HG03135 (cell line): ENCODE results near the gene AVL9.

Experiments
- ATAC-seq: cut with Tn5 transposase; IDR thresholded peaks from one replicate; pipeline ENCODE4 v1.9.1; 2021; ENCODE audit warnings: mild to moderate bottlenecking, moderate library complexity; ENCODE audit not compliant: unreplicated experiment

AVL9 gene

DNA sequence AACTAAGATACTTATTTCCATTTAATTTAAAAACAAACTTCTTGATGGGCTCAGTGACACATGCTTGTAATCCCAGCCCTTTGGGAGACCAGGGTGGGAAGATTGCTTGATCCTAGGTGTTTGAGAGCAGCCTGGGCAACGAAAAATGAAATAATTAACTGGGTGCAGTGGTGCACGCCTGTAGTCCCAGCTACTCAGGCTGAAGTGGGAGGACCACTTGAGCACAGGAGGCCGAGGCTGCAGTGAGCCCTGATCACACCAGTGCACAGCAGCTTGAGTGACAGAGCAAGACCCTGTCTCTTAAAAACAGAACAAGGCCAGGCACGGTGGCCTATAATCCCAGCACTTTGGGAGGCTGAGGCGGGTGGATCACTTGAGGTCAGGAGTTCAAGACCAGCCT lies 37.4 kb downstream of the AVL9 start:
- ATAC-seq, result no peak

DNA sequence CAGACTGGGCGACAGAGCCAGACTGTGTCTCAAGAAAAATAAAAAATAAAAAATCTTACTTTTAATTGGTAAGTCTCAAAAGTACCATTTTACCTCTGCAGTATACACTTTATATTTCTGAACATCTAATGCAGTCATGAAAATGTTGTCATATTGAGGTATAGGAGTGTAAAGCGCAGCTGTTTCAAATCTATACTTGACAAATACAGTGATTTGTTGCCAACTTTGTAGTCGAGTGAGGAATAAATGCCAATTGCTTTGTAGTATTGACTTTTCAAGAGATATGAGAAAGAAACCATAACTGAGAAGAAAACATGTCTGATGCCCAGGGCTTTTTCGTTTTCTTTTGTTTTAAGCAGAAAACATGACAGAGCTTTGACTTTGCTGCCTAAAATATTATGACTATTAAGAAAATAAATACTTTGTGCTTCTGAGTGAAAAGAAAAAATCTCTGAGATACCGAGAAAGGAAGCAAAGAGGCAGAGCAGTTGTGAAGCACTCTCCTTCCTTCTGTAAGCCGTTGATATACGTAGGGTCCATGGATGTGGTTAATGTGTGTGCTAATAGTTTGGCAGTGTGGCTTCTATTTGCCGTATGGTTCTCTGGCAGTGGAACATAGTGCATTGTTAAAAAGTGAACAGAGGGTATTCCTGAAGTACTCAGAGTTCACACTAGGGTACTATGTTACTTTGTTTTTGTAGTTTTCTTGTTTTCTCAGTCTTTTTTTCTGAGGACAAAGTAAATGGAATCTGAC lies 38.2 kb downstream of the AVL9 start:
- ATAC-seq, result no peak

DNA sequence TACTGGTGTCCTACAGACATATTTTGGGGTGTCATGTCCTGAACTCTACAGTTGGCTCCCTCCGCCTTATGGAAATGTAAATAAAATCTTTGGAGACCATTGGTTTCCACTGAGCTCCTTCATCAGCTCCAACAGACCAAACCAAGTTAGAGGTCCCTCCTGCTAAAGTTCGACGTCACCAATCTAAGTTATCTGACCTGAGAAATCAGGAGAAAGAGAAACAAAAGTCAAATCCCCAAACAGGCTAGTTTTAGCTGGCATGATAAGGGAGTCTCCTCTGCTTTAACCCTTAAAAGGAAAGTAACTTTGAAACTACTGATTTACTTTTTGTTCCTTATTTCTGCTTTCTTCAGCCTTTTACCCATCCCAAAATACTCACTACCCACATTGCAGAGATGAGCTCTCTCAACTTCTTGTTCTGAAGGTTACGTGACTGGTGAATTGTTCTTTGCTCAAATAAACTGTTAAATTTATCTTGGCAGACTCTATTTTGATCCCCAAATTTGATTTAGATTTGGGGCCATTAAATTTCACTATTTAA lies 39.9 kb downstream of the AVL9 start:
- no peak for ATAC-seq

- no peak for ATAC-seq
Observed at GRCh38 chr7:32536016-32536415, 40.7 kb downstream of the AVL9 start.

DNA sequence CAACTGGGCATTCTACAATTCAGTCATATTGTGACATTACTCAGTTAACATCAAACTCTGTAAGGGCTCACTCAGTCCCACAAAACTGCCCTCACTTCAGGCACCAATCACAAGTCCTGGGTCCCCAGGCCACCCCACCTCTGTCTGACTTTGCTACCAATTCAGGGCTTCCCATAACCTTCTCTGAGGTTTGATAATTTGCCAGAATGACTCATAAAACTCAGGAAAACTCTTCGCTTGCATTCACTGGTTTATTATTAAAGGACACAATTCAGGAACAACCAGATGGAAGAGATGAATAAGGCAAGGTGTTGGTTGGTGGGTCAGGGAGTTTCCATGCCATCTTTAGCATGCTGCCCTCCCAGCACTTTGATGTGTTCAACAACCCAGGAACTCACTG lies 41.3 kb downstream of the AVL9 start:
- ATAC-seq, result no peak

- ATAC-seq, result no peak
Observed at GRCh38 chr7:32537760-32538159, 42.5 kb downstream of the AVL9 start.

- ATAC-seq, result no peak
Observed at GRCh38 chr7:32539366-32539765, 44.1 kb downstream of the AVL9 start.

DNA sequence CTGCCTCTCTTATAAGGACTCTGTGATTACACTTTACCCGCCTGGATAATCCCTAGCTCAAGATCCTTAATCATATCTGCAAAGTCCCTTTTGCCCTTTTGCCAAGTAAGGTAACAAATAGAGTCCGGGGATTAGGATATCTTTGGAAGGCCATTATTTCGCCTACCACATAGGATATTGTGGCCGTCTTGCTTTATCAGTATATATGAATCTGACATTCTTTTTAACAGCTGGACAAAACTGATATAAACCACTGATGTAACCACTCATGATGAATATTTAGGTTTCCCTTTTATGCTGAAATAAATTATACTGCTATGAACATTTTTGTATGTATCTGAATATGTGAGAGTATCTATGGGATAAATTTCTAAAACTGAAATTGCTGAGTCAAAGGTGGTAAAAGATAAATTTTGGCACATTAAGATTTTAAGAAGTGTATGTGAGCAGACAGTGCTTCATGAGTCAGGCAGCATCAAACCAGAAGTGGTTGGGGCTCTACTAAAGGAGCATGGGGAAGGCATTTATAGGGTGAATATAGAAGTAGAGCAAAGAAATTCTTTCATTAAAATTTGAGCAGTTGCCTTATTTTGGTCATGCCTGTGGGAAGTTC lies 44.7 kb downstream of the AVL9 start:
- ATAC-seq, result no peak

GRCh38 chr7:32542595-32542994 lies 47.3 kb downstream of the AVL9 start:
- ATAC-seq, result no peak

- no peak for ATAC-seq
Observed at GRCh38 chr7:32559480-32559879, 64.2 kb downstream of the AVL9 start.

- no peak for ATAC-seq
Observed at GRCh38 chr7:32560075-32560474, 64.8 kb downstream of the AVL9 start.

DNA sequence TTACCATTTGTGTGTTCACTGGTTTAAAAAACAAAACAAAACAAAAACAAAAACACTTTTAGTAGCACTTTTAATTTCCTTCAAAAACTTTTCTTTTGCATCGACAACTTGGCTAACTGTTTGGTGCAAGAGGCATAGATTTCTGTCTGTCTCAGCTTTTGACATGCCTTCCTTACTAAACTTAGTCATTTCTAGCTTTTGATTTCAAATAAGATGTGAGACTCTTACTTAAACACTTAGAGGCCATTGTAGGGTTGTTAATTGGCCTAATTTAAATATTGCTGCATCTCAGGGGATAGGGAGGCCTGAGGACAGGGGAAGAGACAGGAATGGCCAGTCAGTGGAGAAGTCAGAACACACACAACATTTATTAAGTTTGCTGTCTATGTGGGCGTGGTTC lies 66.3 kb downstream of the AVL9 start:
- no peak for ATAC-seq

- no peak for ATAC-seq
Observed at GRCh38 chr7:32564542-32564941, 69.3 kb downstream of the AVL9 start.

DNA sequence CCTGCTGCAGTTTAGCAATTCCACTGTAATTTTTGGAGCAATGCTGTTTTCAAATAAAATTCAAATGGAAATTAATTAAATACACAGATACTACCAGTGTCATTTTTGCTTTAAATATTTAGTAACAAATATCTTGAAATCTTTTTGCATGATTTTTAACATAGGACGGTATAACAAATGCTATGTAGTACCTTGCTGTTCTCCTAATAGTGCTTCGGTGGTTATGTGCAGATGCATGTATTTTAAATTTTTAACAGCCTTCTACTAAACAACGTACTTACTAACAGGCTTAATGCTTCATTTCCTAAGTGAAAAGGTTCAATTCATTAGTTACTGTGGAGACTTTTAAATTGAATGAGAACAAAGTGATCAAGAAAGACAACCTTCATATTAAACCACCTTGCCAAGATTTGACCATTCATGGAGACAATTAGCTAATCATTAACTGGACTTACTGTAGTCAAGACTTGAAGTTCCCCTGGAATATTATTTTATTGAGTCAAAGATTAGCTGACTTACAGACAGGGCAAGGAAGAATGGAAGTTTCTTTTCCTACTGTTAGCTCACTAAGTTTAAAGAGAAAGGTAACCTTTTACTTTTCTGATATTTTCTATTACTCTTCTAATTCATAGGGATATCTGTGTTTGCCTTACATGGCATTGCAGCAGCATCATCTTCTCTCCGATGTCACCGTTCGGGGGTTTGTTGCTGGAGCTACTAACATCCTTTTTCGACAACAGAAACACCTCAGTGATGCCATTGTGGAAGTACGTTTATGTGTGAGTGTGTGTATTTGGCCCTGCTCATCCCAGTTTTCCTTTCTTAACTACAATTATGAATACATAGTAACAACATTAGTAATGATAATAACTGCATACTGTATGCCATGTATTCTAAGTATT lies 74.3 kb downstream of the AVL9 start:
- ATAC-seq, result no peak

DNA sequence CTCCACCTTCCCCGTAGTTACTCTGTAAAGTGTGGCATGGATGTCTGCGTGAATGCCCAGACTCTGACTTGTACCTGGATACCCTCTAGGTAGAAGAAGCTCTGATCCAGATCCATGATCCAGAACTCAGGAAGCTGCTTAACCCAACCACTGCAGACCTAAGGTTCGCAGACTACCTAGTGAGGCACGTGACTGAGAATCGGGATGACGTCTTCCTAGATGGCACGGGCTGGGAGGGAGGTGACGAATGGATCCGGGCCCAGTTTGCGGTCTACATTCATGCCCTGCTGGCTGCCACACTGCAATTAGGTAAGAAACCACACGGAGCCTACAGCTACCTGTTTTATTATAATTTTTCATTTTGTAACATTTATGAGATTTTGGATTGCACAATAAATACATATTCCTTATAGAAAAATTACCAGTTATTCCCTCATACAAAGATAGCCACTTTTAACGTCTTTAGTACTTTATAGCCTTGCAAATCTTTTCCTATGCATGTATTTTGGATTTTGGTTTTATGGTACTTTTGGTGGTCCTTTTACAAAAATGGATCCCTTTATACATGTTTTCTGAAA lies 77.9 kb downstream of the AVL9 start:
- no peak for ATAC-seq

DNA sequence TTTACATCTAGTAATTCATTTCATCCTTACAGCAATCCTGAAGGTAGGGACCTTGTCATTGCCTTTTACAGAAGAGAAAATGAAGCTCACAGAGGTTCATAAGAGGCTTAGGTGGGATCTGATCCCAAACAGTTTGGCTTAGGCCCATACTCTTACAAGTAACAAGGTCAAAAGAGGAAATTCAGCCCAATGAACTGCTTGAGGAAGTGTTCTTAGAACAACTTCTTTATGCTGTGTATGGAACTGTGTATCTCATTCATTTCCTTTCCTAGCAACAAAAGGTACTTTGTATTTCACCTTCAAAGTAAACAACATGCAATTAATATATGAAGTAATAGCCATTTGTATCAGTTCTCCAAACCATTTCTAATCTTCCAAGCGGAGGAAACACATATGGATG lies 79.3 kb downstream of the AVL9 start:
- ATAC-seq, result no peak

- no peak for ATAC-seq
Observed at GRCh38 chr7:32577421-32577820, 82.1 kb downstream of the AVL9 start.

GRCh38 chr7:32579776-32580175 lies 84.5 kb downstream of the AVL9 start:
- ATAC-seq, result no peak

DNA sequence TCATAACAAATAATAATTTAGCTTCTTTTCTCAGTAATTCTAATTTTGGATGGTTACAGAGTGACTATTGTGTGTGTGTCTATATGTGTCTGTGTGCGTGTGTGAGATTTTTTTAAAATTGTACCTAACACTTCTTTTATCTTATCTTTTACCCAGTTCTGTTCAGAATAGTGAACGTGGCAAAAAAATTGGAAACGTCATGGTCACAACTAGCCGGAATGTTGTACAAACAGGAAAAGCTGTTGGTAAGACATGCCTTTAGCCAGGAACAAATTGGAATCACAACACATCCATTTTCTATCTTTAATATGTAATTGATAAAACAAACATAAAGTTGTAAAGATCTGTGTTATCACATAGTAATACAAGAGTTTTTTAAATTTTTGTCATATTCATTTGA lies 85.4 kb downstream of the AVL9 start:
- ATAC-seq, result no peak

DNA sequence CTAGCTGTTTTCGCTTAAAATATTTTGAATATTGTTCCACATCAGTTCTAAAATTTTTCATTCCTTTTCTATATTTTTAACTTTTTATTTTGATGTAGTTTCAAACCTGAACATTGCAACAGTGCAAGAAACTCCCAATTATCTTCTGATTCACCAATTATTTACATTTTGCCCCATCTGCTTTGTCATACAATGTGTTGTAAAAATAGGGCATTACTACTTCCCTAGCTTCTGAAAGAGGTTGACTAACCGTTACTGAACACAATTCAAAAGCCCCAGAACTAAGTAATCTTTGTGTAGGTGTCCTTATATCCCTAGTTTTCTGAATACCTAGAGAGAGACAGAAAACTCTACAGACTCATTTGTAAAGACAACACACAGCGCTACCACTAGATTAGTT lies 86.7 kb downstream of the AVL9 start:
- ATAC-seq, result no peak

DNA sequence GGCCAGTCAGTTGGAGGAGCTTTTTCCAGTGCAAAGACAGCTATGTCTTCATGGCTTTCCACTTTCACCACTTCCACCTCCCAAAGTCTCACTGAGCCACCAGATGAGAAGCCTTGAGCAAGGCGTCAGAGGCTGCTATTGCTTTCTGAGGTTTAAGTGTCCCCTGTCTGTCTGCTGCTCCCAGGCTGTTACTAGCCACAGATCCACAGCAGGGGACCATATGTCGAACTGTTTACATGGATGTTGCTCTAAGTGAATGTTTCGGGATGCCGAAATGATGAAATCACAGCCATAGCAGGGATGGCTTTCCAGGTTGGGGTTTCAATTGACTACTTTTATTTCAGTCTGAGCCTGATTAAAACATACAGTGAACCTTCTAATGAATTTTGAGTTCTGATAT lies 88.5 kb downstream of the AVL9 start:
- no peak for ATAC-seq
